CD4-positive, alpha-beta memory T cell (primary cell): ENCODE measurements around the gene REV1. TPM values are rescaled to one million over a fixed set of nuclear protein-coding genes. Genes with fewer than 3 reads are reported as not detected.
"Not testable (repeated sequence)": the region's sequence is repeated elsewhere in the genome, so short reads cannot be mapped to it uniquely, and the experiment has no call there.

Experiments
- CTCF ChIA-PET: fragments of 350-600 bp; sonication (Branson Sonifier 250); formaldehyde crosslinking; loops from one replicate; lab custom pipeline; 2021; ENCODE audit warnings: inconsistent platforms; ENCODE audit not compliant: partially characterized antibody; lab: Charles Lee
- POLR2A ChIA-PET: fragments of 350-600 bp; sonication (Branson Sonifier 250); formaldehyde crosslinking; loops from one replicate; lab custom pipeline; 2021; ENCODE audit not compliant: partially characterized antibody; lab: Charles Lee
- DNase-seq, 5 donors: peaks; one replicate each; pipeline versions ENCODE4 v3.0.0 to v3.0.0-alpha.2; 2020 to 2022; ENCODE audit warnings: mixed read lengths in 1 of 5
- H3K27ac ChIP-seq: one replicate; pipeline ENCODE4 v1.7.0; 2013; ENCODE audit warnings: low read depth, low read length
- H3K27me3 ChIP-seq: 2 replicates; pipeline ENCODE4 v1.7.0; 2013; ENCODE audit warnings: mild to moderate bottlenecking, low read length, moderate library complexity; ENCODE audit not compliant: insufficient read depth
- H3K36me3 ChIP-seq: 2 replicates; pipeline ENCODE4 v1.7.0; 2013; ENCODE audit warnings: mild to moderate bottlenecking, low read length, moderate library complexity; ENCODE audit not compliant: insufficient read depth
- H3K4me1 ChIP-seq: 2 replicates; pipeline ENCODE4 v1.7.0; 2013; ENCODE audit warnings: mild to moderate bottlenecking, low read length, moderate library complexity; ENCODE audit not compliant: insufficient read depth
- H3K4me3 ChIP-seq, 2 donors: one replicate each; pipeline ENCODE4 v1.7.0; 2013; ENCODE audit warnings: low read length in 2 of 2, mild to moderate bottlenecking in 1 of 2
- H3K9me3 ChIP-seq, 2 donors: one replicate each; pipeline ENCODE4 v1.7.0; 2013; ENCODE audit warnings: low read length in 2 of 2, control low read depth in 1 of 2; ENCODE audit not compliant: control insufficient read depth in 1 of 2
- H3K27ac Mint-ChIP-seq, 7 donors: one replicate each; pipeline ENCODE4 v1.8.0; 2020 to 2021; ENCODE audit warnings: mixed read lengths in 7 of 7, mild to moderate bottlenecking in 6 of 7, inconsistent platforms in 3 of 7, moderate library complexity in 3 of 7
- H3K27me3 Mint-ChIP-seq, 2 donors: one replicate each; pipeline ENCODE4 v1.8.0; 2020 to 2021; ENCODE audit warnings: mixed read lengths in 2 of 2
- H3K36me3 Mint-ChIP-seq, 2 donors: one replicate each; pipeline ENCODE4 v1.8.0; 2020 to 2021; ENCODE audit warnings: mixed read lengths in 2 of 2, inconsistent platforms in 1 of 2, mild to moderate bottlenecking in 1 of 2
- H3K4me1 Mint-ChIP-seq, 4 donors: one replicate each; pipeline ENCODE4 v1.8.0; 2020 to 2021; ENCODE audit warnings: mixed read lengths in 4 of 4, mild to moderate bottlenecking in 1 of 4
- H3K4me3 Mint-ChIP-seq, 8 donors: one replicate each; pipeline ENCODE4 v1.8.0; 2020 to 2021; ENCODE audit warnings: mixed read lengths in 8 of 8, mild to moderate bottlenecking in 7 of 8, moderate library complexity in 6 of 8, inconsistent platforms in 3 of 8
- H3K9me3 Mint-ChIP-seq, 8 donors: one replicate each; pipeline ENCODE4 v1.8.0; 2020 to 2021; ENCODE audit warnings: mixed read lengths in 8 of 8, mild to moderate bottlenecking in 5 of 8, inconsistent platforms in 3 of 8, moderate library complexity in 1 of 8
- intact Hi-C: fragments of 100-400 bp; cut with micrococcal nuclease; formaldehyde crosslinking; loops from one replicate; pipeline ENCODE4 v1.15.1; 2023
- polyA plus RNA-seq, 2 donors: library from polyadenylated mRNA; unstranded; fragments of 300-500 nt; fragmentation: Illumina TruSeq; gene quantifications; one replicate each; pipeline ENCODE4 v1.2.3, GENCODE V29; 2021
- total RNA-seq, 2 experiments: library from RNA; stranded (reverse); gene quantifications; one replicate each; pipeline ENCODE4 v1.2.3, GENCODE V29; 2021

REV1 gene
- total and polyA plus RNA-seq, 4 experiments from 2014 or later = 17.0 to 62.0 (median 41.2) TPM

DNA sequence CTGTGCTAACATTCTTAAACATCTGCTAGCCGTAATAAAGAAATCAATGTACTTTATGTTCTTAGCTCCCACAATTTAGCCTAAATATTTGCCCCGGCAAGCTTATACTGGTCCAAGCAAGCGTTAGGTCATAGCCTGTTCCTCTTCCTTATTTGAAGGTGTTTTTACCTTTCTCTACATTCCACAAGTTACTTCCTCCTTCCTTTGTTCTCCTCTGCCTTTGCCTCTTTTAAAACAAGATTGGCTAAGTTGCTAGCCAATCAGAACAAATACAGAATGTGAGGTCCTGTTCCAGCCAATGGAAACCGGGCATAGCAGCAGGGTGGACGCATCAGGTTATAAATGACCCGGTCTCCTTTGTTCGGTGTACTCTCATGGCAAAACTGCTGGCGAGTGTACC, 19.4 kb downstream of the REV1 start:
- H3K27me3 ChIP-seq, H3K27me3 Mint-ChIP-seq, intact Hi-C loops, H3K36me3 Mint-ChIP-seq, H3K36me3 ChIP-seq, H3K27ac ChIP-seq, H3K9me3 ChIP-seq, DNase-seq, CTCF ChIA-PET, H3K4me3 ChIP-seq, H3K9me3 Mint-ChIP-seq, POLR2A ChIA-PET, H3K4me3 Mint-ChIP-seq: not testable (repeated sequence)
- peaks cover 39 to 71% (median 56%) of the 10 kb centered on the region in 4 donors for H3K4me1 Mint-ChIP-seq
- H3K4me1 ChIP-seq = peaks cover 21% of the 10 kb centered on the region
- peak overlapping the region in 1 of 7 donors; percentile 68 for H3K27ac Mint-ChIP-seq

- H3K27ac Mint-ChIP-seq = no peak overlapping the region
- no peaks in the 10 kb centered on the region for H3K9me3 Mint-ChIP-seq
- H3K27ac ChIP-seq = no peak overlapping the region
- H3K4me1 Mint-ChIP-seq = peaks cover 35 to 64% (median 51%) of the 10 kb centered on the region in 4 donors
- H3K4me3 ChIP-seq = no peak overlapping the region
- no peak overlapping the region for H3K4me3 Mint-ChIP-seq
- H3K27me3 ChIP-seq = no peaks in the 10 kb centered on the region
- no peak for DNase-seq
- intact Hi-C loops = no loop called here
- peaks cover 0 to 8% of the 10 kb centered on the region in 2 donors for H3K36me3 Mint-ChIP-seq
- no peaks in the 10 kb centered on the region for H3K9me3 ChIP-seq
- H3K4me1 ChIP-seq = peaks cover 12% of the 10 kb centered on the region
- no peaks in the 10 kb centered on the region for H3K27me3 Mint-ChIP-seq
- ChIA-PET POLR2A (no interaction called here), CTCF (no interaction called here)
- H3K36me3 ChIP-seq = no peaks in the 10 kb centered on the region
Observed at GRCh38 chr2:99469394-99469793, 20.4 kb downstream of the REV1 start.

DNA sequence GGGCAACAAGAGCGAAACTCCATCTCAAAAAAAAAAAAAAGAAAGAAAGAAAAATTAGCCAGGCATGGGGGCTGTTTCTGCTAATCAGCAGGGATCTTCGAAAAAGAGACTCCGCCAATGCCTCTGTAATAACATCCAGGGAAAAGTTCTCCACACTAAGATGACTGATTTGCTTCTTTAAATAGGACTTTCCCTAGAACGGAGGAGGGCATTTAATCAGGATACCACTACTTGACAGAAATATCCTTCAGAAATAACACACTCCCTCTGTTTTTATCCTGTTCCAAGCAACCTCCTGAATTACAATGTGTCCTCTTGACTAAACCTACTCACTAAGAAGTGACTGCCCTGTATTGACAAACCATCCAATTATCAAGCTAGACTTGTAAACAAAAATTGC, 21.7 kb downstream of the REV1 start:
- Histone ChIP-seq H3K27me3 (no peaks in the 10 kb centered on the region), H3K4me3 (no peak overlapping the region), H3K4me1 (peaks cover 5% of the 10 kb centered on the region), H3K27ac (no peak overlapping the region), H3K36me3 (no peaks in the 10 kb centered on the region), H3K9me3 (no peaks in the 10 kb centered on the region)
- Mint-ChIP-seq H3K4me3 (no peak overlapping the region), H3K27ac (peak overlapping the region in 1 of 7 donors; percentile 42), H3K4me1 (peaks cover 27 to 55% (median 42%) of the 10 kb centered on the region in 4 donors), H3K9me3 (no peaks in the 10 kb centered on the region), H3K36me3 (peaks cover 1 to 8% of the 10 kb centered on the region in 2 donors), H3K27me3 (no peaks in the 10 kb centered on the region)
- DNase-seq = no peak
- ChIA-PET POLR2A (no interaction called here), CTCF (no interaction called here)
- intact Hi-C loops = no loop called here

- H3K27ac Mint-ChIP-seq = peak overlapping the region in 1 of 7 donors; percentile 17
- peaks cover 27 to 54% (median 38%) of the 10 kb centered on the region in 4 donors for H3K4me1 Mint-ChIP-seq
- H3K27ac ChIP-seq = no peak overlapping the region
- ChIA-PET CTCF (no interaction called here), POLR2A (no interaction called here)
- H3K4me3 Mint-ChIP-seq = no peak overlapping the region
- H3K27me3 ChIP-seq = no peaks in the 10 kb centered on the region
- H3K9me3 ChIP-seq = no peaks in the 10 kb centered on the region
- intact Hi-C loops = no loop called here
- peaks cover under 1% of the 10 kb centered on the region for H3K36me3 ChIP-seq
- H3K27me3 Mint-ChIP-seq = no peaks in the 10 kb centered on the region
- peaks cover 2% of the 10 kb centered on the region for H3K4me1 ChIP-seq
- H3K9me3 Mint-ChIP-seq = no peaks in the 10 kb centered on the region
- DNase-seq = no peak
- no peak overlapping the region for H3K4me3 ChIP-seq
- peaks cover 1 to 11% of the 10 kb centered on the region in 2 donors for H3K36me3 Mint-ChIP-seq
Observed at GRCh38 chr2:99467390-99467789, 22.4 kb downstream of the REV1 start.

DNA sequence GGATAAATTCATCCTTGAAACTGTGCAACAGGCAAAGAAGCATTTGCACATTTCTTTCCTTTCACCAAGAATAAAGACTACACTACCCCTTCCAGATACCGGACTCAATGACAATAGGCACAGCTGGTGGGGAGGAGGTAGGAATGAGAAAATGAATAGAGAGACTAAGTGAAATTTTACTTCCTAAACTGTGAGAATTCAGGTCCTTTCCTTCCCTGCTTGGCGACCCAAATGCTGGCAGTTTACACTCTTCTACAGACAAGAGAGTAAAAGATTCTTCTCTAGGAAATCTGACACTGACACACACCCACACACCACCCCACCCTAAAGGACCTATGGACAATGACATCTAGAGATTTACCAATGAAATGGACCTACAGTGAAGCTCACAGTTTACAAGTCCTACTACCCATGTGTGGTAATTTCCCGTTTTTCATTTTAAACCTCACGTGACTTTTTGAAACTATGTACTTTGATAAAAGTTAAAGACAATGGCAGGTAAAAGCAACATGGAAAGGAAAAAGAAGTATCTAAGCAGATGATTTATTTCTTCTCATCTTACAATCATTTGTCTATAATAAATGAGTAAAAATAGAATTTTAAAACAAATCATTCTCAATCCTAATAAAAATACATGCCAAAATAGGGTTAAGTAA, 27.9 kb downstream of the REV1 start:
- Histone ChIP-seq H3K27ac (no peak overlapping the region), H3K4me1 (no peaks in the 10 kb centered on the region), H3K4me3 (no peak overlapping the region), H3K9me3 (no peaks in the 10 kb centered on the region), H3K27me3 (no peaks in the 10 kb centered on the region), H3K36me3 (peaks cover 16% of the 10 kb centered on the region)
- CTCF ChIA-PET = no interaction called here
- Mint-ChIP-seq H3K9me3 (no peaks in the 10 kb centered on the region), H3K36me3 (peaks cover 42 to 43% of the 10 kb centered on the region in 2 donors), H3K4me1 (peaks cover 8 to 14% (median 10%) of the 10 kb centered on the region in 4 donors), H3K27me3 (no peaks in the 10 kb centered on the region), H3K4me3 (no peak overlapping the region), H3K27ac (peak overlapping the region in 2 of 7 donors; percentile 22 to 77)
- POLR2A ChIA-PET = no interaction called here
- intact Hi-C loops = no loop called here
- DNase-seq = no peak

DNA sequence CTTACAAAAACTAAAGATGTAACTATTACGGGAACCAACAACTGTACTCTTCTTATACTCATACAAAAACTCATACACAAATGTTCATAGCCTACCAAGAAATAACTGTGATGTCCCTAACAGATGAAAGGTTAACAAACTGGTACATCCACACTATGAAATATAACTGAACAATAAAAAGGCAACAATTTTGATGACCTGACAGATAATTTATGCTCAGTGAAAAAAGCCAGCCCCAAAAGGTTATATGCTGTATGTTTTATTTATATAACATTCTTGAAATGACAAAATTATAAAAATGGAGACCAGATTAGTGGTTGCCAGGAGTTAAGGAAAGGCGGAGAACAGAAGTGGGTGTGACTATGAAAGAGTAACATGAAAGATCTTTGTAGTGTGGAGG, 31.3 kb downstream of the REV1 start:
- Mint-ChIP-seq H3K4me3 (no peak overlapping the region), H3K27me3 (no peaks in the 10 kb centered on the region), H3K9me3 (no peaks in the 10 kb centered on the region), H3K27ac (peak overlapping the region in 1 of 7 donors; percentile 17), H3K36me3 (peaks cover 62 to 68% of the 10 kb centered on the region in 2 donors), H3K4me1 (peaks cover 0 to 14% (median 6%) of the 10 kb centered on the region in 4 donors)
- Histone ChIP-seq H3K27ac (no peak overlapping the region), H3K9me3 (no peaks in the 10 kb centered on the region), H3K27me3 (no peaks in the 10 kb centered on the region), H3K4me3 (no peak overlapping the region), H3K36me3 (peaks cover 28% of the 10 kb centered on the region), H3K4me1 (no peaks in the 10 kb centered on the region)
- ChIA-PET CTCF (no interaction called here), POLR2A (no interaction called here)
- intact Hi-C loops = no loop called here
- no peak for DNase-seq

DNA sequence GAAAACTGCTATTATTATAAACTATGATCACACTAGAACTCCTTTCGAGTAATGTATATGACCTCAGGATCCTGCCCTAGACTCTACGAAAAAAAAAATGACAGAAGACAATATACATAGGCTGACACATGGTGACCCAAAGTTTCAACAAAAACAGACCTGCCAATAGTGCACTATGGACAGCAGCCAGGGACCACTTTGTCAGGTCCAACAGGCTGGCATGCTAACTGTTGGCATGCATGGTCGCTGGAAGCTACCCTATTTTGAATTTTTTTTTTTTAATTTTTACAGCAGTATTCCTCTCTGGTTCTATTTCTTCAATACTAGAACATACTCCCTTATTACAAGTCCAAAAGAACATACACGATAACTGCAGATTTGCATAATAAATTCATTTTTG, 38.1 kb downstream of the REV1 start:
- POLR2A ChIA-PET = no interaction called here
- Mint-ChIP-seq H3K27me3 (no peaks in the 10 kb centered on the region), H3K27ac (peak overlapping the region in 2 of 7 donors; percentile 7 to 21), H3K36me3 (peaks cover 41 to 60% of the 10 kb centered on the region in 2 donors), H3K4me3 (no peak overlapping the region), H3K4me1 (peaks cover 0 to 21% (median 4%) of the 10 kb centered on the region in 4 donors), H3K9me3 (no peaks in the 10 kb centered on the region)
- CTCF ChIA-PET = no interaction called here
- DNase-seq = no peak
- Histone ChIP-seq H3K4me1 (no peaks in the 10 kb centered on the region), H3K4me3 (no peak overlapping the region), H3K27me3 (no peaks in the 10 kb centered on the region), H3K36me3 (peaks cover 25% of the 10 kb centered on the region), H3K27ac (no peak overlapping the region), H3K9me3 (no peaks in the 10 kb centered on the region)
- intact Hi-C loops = no loop called here
